ENCODE data around the gene RGS11. TPM values are rescaled to one million over a fixed set of nuclear protein-coding genes. Genes with fewer than 3 reads are reported as not detected.

Gene RGS11
- total and polyA plus RNA-seq, 2 experiments from 2014 or later: 0.74 to 1.8 TPM

DNA sequence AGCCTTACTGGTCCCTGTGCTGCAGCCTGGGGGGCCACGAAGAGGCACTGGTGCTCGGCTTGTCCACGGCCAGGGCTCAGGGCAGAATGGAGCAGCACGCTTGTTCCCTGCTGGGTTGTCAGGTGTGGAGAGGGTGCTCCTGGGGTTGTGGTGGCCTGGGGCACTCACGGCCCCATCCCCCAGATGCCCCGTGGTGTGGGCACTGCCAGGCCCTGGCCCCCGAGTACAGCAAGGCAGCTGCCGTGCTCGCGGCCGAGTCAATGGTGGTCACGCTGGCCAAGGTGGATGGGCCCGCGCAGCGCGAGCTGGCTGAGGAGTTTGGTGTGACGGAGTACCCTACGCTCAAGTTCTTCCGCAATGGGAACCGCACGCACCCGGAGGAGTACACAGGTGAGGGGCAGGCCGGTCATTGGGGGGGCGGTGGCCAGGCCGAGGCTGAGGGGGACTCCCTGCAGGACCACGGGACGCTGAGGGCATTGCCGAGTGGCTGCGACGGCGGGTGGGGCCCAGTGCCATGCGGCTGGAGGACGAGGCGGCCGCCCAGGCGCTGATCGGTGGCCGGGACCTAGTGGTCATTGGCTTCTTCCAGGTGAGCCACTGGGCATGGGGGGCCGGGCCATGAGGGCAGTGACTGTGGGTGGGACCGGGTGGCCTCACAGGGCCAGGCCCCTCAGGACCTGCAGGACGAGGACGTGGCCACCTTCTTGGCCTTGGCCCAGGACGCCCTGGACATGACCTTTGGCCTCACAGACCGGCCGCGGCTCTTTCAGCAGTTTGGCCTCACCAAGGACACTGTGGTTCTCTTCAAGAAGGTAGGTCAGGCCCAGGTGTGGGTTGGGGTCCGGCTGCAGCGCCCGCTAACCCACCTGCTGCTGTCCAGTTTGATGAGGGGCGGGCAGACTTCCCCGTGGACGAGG, 8.7 kb upstream of the RGS11 start:
- H3K27ac Mint-ChIP-seq: no peak overlapping the region
- H3K36me3 Mint-ChIP-seq (ENCODE audit: low read depth): peaks cover 8% of the 10 kb centered on the region
- no peaks in the 10 kb centered on the region for H3K9me2 ChIP-seq (ENCODE audit: insufficient read depth)
- H3K4me1 Mint-ChIP-seq: no peaks in the 10 kb centered on the region
- peaks cover 18% of the 10 kb centered on the region for H3K27me3 ChIP-seq (ENCODE audit: insufficient read depth)
- TF ChIP-seq NANOG (IDR thresholded peaks at IDR 0.05; ENCODE audit: borderline replicate concordance): no peak
- TF ChIP-seq CREB1 (CRISPR knock-in tag; IDR thresholded peaks at IDR 0.05; ENCODE audit: low read depth): no peak
- H3K4me2 ChIP-seq: no peak overlapping the region
- DNase-seq (ENCODE audit: low spot score) (no peak), ATAC-seq (no peak)
- no peak overlapping the region for H3K4me3 ChIP-seq
- H3K4me3 Mint-ChIP-seq: no peak overlapping the region
- H3K36me3 ChIP-seq (ENCODE audit: insufficient read depth): no peaks in the 10 kb centered on the region
- 0 out of 2 replicates have a peak, but pooled peaks cover under 1% of the 10 kb centered on the region for H3F3A ChIP-seq (replicated peaks; ENCODE audit: low read depth)
- no peaks in the 10 kb centered on the region for H4K20me1 ChIP-seq (replicated peaks; ENCODE audit: insufficient read depth)
- peaks cover 13% of the 10 kb centered on the region for H3K27me3 Mint-ChIP-seq (ENCODE audit: insufficient read depth, low read depth, poor library complexity)
- H2AFZ ChIP-seq: no peak overlapping the region
- H3K27ac ChIP-seq (ENCODE audit: low read depth): no peak overlapping the region
- H3K4me1 ChIP-seq (ENCODE audit: insufficient read depth): no peaks in the 10 kb centered on the region
- no peaks in the 10 kb centered on the region for H3K79me2 ChIP-seq (replicated peaks; ENCODE audit: insufficient read depth)
- H3K9me3 Mint-ChIP-seq: no peaks in the 10 kb centered on the region

DNA sequence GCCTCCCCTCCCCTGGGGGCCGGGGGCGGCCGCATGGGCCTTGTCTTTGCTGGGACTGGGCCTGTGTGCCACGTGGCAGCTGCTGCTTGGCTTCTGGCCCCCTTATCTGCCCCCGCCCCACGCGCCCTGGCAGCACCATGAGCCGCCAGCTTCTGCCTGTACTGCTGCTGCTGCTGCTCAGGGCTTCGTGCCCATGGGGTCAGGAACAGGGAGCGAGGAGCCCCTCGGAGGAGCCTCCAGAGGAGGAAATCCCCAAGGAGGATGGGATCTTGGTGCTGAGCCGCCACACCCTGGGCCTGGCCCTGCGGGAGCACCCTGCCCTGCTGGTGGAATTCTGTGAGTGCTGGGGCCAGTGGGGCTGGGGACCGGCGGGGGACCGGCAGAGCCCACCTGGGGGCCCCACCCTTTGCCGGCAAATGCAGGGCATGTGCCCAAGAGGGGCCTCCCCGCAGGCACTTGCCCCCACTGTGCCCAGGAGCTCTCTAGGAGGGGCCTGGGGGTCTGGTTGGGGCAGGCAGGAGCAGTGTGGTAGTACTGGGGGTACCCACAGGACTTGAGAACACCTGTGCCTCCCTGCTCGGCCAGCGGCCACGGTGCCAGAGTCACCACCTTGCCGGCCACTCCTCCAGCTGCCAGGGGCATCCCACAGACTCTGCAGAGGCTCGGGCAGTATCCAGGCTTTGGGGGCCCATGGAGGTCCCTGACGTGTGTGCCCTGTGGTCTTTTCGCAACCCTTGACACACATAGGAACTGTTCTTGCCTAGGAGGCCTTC, 7.5 kb upstream of the RGS11 start, which contains the start of gene PDIA2:
Gene PDIA2, plus strand, starts transcription at position 132 of the 773 bp plus-strand sequence. Its CDS starts 6 bp downstream, at position 138.
- Mint-ChIP-seq H3K9me3 (no peaks in the 10 kb centered on the region), H3K27ac (no peak within 1 kb of the TSS), H3K36me3 (ENCODE audit: low read depth) (peaks cover 8% of the 10 kb centered on the region), H3K4me1 (no peaks in the 10 kb centered on the region), H3K27me3 (ENCODE audit: insufficient read depth, low read depth, poor library complexity) (peaks cover 17% of the 10 kb centered on the region), H3K4me3 (no peak within 1 kb of the TSS)
- H3K4me3 ChIP-seq: no peak within 1 kb of the TSS
- H3F3A ChIP-seq (replicated peaks; ENCODE audit: low read depth): 0 out of 2 replicates have a peak, but pooled peaks cover 4% of the 10 kb centered on the region
- no peaks in the 10 kb centered on the region for H3K79me2 ChIP-seq (replicated peaks; ENCODE audit: insufficient read depth)
- H2AFZ ChIP-seq: no peak within 1 kb of the TSS
- no peaks in the 10 kb centered on the region for H3K4me1 ChIP-seq (ENCODE audit: insufficient read depth)
- ATAC-seq: no peak
- H3K9me2 ChIP-seq (ENCODE audit: insufficient read depth): no peaks in the 10 kb centered on the region
- H3K36me3 ChIP-seq (ENCODE audit: insufficient read depth): no peaks in the 10 kb centered on the region
- DNase-seq (ENCODE audit: low spot score): no peak
- H3K27me3 ChIP-seq (ENCODE audit: insufficient read depth): peaks cover 30% of the 10 kb centered on the region
- H4K20me1 ChIP-seq (replicated peaks; ENCODE audit: insufficient read depth): 0 out of 2 replicates have a peak, but pooled peaks cover 2% of the 10 kb centered on the region
- no peak within 1 kb of the TSS for H3K27ac ChIP-seq (ENCODE audit: low read depth)
- no peak within 1 kb of the TSS for H3K4me2 ChIP-seq
- TF ChIP-seq ZNF114 (CRISPR knock-in tag; IDR thresholded peaks at IDR 0.05) (no peak), REST (IDR thresholded peaks at IDR 0.05; ENCODE audit: unreplicated experiment) (no peak), CREB1 (CRISPR knock-in tag; IDR thresholded peaks at IDR 0.05; ENCODE audit: low read depth) (no peak), JUNB (IDR thresholded peaks at IDR 0.05; ENCODE audit: unreplicated experiment) (no peak), NANOG (IDR thresholded peaks at IDR 0.05; ENCODE audit: borderline replicate concordance) (no peak), STAT1 (IDR thresholded peaks at IDR 0.05; ENCODE audit: unreplicated experiment) (no peak)
- TF ChIP-seq, protein P1, sequence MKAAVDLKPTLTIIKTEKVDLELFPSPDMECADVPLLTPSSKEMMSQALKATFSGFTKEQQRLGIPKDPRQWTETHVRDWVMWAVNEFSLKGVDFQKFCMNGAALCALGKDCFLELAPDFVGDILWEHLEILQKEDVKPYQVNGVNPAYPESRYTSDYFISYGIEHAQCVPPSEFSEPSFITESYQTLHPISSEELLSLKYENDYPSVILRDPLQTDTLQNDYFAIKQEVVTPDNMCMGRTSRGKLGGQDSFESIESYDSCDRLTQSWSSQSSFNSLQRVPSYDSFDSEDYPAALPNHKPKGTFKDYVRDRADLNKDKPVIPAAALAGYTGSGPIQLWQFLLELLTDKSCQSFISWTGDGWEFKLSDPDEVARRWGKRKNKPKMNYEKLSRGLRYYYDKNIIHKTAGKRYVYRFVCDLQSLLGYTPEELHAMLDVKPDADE (IDR thresholded peaks at IDR 0.05): no peak
- TF ChIP-seq, protein P2, sequence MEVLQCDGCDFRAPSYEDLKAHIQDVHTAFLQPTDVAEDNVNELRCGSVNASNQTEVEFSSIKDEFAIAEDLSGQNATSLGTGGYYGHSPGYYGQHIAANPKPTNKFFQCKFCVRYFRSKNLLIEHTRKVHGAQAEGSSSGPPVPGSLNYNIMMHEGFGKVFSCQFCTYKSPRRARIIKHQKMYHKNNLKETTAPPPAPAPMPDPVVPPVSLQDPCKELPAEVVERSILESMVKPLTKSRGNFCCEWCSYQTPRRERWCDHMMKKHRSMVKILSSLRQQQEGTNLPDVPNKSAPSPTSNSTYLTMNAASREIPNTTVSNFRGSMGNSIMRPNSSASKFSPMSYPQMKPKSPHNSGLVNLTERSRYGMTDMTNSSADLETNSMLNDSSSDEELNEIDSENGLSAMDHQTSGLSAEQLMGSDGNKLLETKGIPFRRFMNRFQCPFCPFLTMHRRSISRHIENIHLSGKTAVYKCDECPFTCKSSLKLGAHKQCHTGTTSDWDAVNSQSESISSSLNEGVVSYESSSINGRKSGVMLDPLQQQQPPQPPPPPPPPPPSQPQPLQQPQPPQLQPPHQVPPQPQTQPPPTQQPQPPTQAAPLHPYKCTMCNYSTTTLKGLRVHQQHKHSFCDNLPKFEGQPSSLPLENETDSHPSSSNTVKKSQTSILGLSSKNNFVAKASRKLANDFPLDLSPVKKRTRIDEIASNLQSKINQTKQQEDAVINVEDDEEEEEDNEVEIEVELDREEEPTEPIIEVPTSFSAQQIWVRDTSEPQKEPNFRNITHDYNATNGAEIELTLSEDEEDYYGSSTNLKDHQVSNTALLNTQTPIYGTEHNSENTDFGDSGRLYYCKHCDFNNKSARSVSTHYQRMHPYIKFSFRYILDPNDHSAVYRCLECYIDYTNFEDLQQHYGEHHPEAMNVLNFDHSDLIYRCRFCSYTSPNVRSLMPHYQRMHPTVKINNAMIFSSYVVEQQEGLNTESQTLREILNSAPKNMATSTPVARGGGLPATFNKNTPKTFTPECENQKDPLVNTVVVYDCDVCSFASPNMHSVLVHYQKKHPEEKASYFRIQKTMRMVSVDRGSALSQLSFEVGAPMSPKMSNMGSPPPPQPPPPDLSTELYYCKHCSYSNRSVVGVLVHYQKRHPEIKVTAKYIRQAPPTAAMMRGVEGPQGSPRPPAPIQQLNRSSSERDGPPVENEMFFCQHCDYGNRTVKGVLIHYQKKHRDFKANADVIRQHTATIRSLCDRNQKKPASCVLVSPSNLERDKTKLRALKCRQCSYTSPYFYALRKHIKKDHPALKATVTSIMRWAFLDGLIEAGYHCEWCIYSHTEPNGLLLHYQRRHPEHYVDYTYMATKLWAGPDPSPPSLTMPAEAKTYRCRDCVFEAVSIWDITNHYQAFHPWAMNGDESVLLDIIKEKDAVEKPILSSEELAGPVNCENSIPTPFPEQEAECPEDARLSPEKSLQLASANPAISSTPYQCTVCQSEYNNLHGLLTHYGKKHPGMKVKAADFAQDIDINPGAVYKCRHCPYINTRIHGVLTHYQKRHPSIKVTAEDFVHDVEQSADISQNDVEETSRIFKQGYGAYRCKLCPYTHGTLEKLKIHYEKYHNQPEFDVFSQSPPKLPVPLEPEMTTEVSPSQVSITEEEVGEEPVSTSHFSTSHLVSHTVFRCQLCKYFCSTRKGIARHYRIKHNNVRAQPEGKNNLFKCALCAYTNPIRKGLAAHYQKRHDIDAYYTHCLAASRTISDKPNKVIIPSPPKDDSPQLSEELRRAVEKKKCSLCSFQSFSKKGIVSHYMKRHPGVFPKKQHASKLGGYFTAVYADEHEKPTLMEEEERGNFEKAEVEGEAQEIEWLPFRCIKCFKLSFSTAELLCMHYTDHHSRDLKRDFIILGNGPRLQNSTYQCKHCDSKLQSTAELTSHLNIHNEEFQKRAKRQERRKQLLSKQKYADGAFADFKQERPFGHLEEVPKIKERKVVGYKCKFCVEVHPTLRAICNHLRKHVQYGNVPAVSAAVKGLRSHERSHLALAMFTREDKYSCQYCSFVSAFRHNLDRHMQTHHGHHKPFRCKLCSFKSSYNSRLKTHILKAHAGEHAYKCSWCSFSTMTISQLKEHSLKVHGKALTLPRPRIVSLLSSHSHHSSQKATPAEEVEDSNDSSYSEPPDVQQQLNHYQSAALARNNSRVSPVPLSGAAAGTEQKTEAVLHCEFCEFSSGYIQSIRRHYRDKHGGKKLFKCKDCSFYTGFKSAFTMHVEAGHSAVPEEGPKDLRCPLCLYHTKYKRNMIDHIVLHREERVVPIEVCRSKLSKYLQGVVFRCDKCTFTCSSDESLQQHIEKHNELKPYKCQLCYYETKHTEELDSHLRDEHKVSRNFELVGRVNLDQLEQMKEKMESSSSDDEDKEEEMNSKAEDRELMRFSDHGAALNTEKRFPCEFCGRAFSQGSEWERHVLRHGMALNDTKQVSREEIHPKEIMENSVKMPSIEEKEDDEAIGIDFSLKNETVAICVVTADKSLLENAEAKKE (CRISPR knock-in tag; IDR thresholded peaks at IDR 0.05): no peak
